ENCODE data around the gene RBFOX1. TPM values are rescaled to one million over a fixed set of nuclear protein-coding genes. Genes with fewer than 3 reads are reported as not detected.

RBFOX1 gene
- polyA plus RNA-seq, 1 of the 3 experiments (the other 2 are of a cell fraction): not detected

DNA sequence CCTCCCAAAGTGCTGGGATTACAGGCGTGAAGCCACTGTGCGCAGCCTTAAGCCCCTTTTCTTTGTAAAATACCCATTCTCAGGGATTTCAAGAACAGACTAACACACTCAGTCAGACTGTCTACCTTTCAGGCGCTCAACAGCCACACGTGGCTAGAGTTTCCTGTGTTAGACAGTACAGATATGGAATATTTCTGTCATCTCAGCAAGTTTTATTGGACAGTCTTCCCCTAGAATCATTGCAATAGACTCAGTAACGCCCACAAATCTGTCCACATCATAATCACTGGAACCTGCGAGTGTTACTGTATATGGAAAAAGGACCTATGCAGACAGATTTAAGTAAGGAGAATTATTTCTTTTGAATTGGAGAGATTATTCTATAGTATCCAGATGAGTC is 160.5 kb downstream of the RBFOX1 start:
- H3K4me3 ChIP-seq (ENCODE audit: low read depth in 2 of 2, low read length in 1 of 2): no peak overlapping the region
- no peaks in the 10 kb centered on the region for H4K20me1 ChIP-seq (ENCODE audit: insufficient read depth)
- no peaks in the 10 kb centered on the region for H3K9me2 ChIP-seq
- H2AFZ ChIP-seq (ENCODE audit: low read depth): no peak overlapping the region
- no peak overlapping the region for H3K4me2 ChIP-seq
- H3K79me2 ChIP-seq (ENCODE audit: insufficient read depth): no peaks in the 10 kb centered on the region
- CTCF ChIA-PET: no interaction called here
- WGBS (ENCODE audit: low lambda C conversion rate): 29% methylated on average over 6 of the region's 6 CpGs
- no peaks in the 10 kb centered on the region for H3F3A ChIP-seq (replicated peaks; ENCODE audit: insufficient read depth)
- TF ChIP-seq JUND (IDR thresholded peaks at IDR 0.05): no peak
- TF ChIP-seq SMC3 (IDR thresholded peaks at IDR 0.05; ENCODE audit: low read depth, low read length): no peak
- no peak overlapping the region for H3K27ac ChIP-seq (ENCODE audit: low read depth in 2 of 2, low read length in 1 of 2)
- H3K4me1 ChIP-seq (ENCODE audit: control insufficient read depth in 1 of 2, insufficient read depth in 2 of 2, low read depth in 1 of 2, low read length in 1 of 2): no peaks in the 10 kb centered on the region
- POLR2A ChIA-PET: no interaction called here
- no peaks in the 10 kb centered on the region for H3K9me3 ChIP-seq
- DNase-seq: no peak
- no peak overlapping the region for H3K9ac ChIP-seq
- no peaks in the 10 kb centered on the region for H3K27me3 ChIP-seq (ENCODE audit: insufficient read depth)
- H3K36me3 ChIP-seq (replicated peaks in 1 of 2; ENCODE audit: control insufficient read depth in 1 of 2, insufficient read depth in 2 of 2, low read length in 1 of 2): no peaks in the 10 kb centered on the region

- no peaks in the 10 kb centered on the region for H4K20me1 ChIP-seq (ENCODE audit: insufficient read depth)
- no peaks in the 10 kb centered on the region for H3F3A ChIP-seq (replicated peaks; ENCODE audit: insufficient read depth)
- ChIA-PET POLR2A (interaction anchor here (0.6 kb wide), 1 partner anchor 441 kb away, joined by 4 read pairs; no protein-coding TSS in a partner anchor), CTCF (no interaction called here)
- no peak overlapping the region for H3K4me2 ChIP-seq
- no peaks in the 10 kb centered on the region for H3K36me3 ChIP-seq (replicated peaks in 1 of 2; ENCODE audit: control insufficient read depth in 1 of 2, insufficient read depth in 2 of 2, low read length in 1 of 2)
- DNase-seq: no peak
- H3K4me1 ChIP-seq (ENCODE audit: control insufficient read depth in 1 of 2, insufficient read depth in 2 of 2, low read depth in 1 of 2, low read length in 1 of 2): no peaks in the 10 kb centered on the region
- H3K9me2 ChIP-seq: no peaks in the 10 kb centered on the region
- no peaks in the 10 kb centered on the region for H3K79me2 ChIP-seq (ENCODE audit: insufficient read depth)
- no peak overlapping the region for H3K27ac ChIP-seq (ENCODE audit: low read depth in 2 of 2, low read length in 1 of 2)
- no peaks in the 10 kb centered on the region for H3K9me3 ChIP-seq
- no peak overlapping the region for H3K4me3 ChIP-seq (ENCODE audit: low read depth in 2 of 2, low read length in 1 of 2)
- H3K9ac ChIP-seq: no peak overlapping the region
- no peak for TF ChIP-seq EZH2phosphoT487 (IDR thresholded peaks at IDR 0.05; ENCODE audit: borderline replicate concordance, low read depth)
- TF ChIP-seq SMC3 (IDR thresholded peaks at IDR 0.05; ENCODE audit: low read depth, low read length): no peak
- no peak for TF ChIP-seq EP300 (IDR thresholded peaks at IDR 0.05; ENCODE audit: borderline replicate concordance in 1 of 2, low read depth in 1 of 2, low read length in 1 of 2)
- no peak for TF ChIP-seq NRF1 (IDR thresholded peaks at IDR 0.05; ENCODE audit: low read depth, low read length)
- TF ChIP-seq TEAD4 (IDR thresholded peaks at IDR 0.05; ENCODE audit: borderline replicate concordance, insufficient read depth): no peak
- no peak for TF ChIP-seq PBX3 (IDR thresholded peaks at IDR 0.05)
- TF ChIP-seq POLR2AphosphoS5 (IDR thresholded peaks at IDR 0.05; ENCODE audit: low read depth, low read length): no peak
- no peak for TF ChIP-seq YY1 (IDR thresholded peaks at IDR 0.05; ENCODE audit: low read depth)
- 5% methylated on average over 4 of the region's 4 CpGs for WGBS (ENCODE audit: low lambda C conversion rate)
- H3K27me3 ChIP-seq (ENCODE audit: insufficient read depth): no peaks in the 10 kb centered on the region
- H2AFZ ChIP-seq (ENCODE audit: low read depth): no peak overlapping the region
Observed at GRCh38 chr16:7497691-7498090, 165.0 kb downstream of the RBFOX1 start.

- Histone ChIP-seq H3K4me1 (ENCODE audit: control insufficient read depth in 1 of 2, insufficient read depth in 2 of 2, low read depth in 1 of 2, low read length in 1 of 2) (no peaks in the 10 kb centered on the region), H4K20me1 (ENCODE audit: insufficient read depth) (no peaks in the 10 kb centered on the region), H3K9me3 (no peaks in the 10 kb centered on the region), H3K9me2 (no peaks in the 10 kb centered on the region), H3F3A (replicated peaks; ENCODE audit: insufficient read depth) (no peaks in the 10 kb centered on the region), H3K79me2 (ENCODE audit: insufficient read depth) (no peaks in the 10 kb centered on the region), H3K27me3 (ENCODE audit: insufficient read depth) (no peaks in the 10 kb centered on the region), H3K4me2 (no peak overlapping the region), H2AFZ (ENCODE audit: low read depth) (no peak overlapping the region), H3K9ac (no peak overlapping the region), H3K4me3 (ENCODE audit: low read depth in 2 of 2, low read length in 1 of 2) (no peak overlapping the region), H3K36me3 (replicated peaks in 1 of 2; ENCODE audit: control insufficient read depth in 1 of 2, insufficient read depth in 2 of 2, low read length in 1 of 2) (no peaks in the 10 kb centered on the region), H3K27ac (ENCODE audit: low read depth in 2 of 2, low read length in 1 of 2) (no peak overlapping the region)
- ChIA-PET POLR2A (no interaction called here), CTCF (no interaction called here)
- no peak for DNase-seq
- 23% methylated on average over 5 of the region's 5 CpGs for WGBS (ENCODE audit: low lambda C conversion rate)
- TF ChIP-seq SMC3 (IDR thresholded peaks at IDR 0.05; ENCODE audit: low read depth, low read length): no peak
- no peak for TF ChIP-seq CHD2 (IDR thresholded peaks at IDR 0.05; ENCODE audit: low read length, partially characterized antibody)
- TF ChIP-seq EP300 (IDR thresholded peaks at IDR 0.05; ENCODE audit: borderline replicate concordance in 1 of 2, low read depth in 1 of 2, low read length in 1 of 2): no peak
- TF ChIP-seq NFIC (IDR thresholded peaks at IDR 0.05; ENCODE audit: borderline replicate concordance): no peak
- TF ChIP-seq, protein P1, sequence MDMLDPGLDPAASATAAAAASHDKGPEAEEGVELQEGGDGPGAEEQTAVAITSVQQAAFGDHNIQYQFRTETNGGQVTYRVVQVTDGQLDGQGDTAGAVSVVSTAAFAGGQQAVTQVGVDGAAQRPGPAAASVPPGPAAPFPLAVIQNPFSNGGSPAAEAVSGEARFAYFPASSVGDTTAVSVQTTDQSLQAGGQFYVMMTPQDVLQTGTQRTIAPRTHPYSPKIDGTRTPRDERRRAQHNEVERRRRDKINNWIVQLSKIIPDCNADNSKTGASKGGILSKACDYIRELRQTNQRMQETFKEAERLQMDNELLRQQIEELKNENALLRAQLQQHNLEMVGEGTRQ (IDR thresholded peaks at IDR 0.05; ENCODE audit: borderline replicate concordance, low read depth, low read length): no peak
- TF ChIP-seq PBX3 (IDR thresholded peaks at IDR 0.05): no peak
- TF ChIP-seq REST (IDR thresholded peaks at IDR 0.05; ENCODE audit: low read depth, low read length): no peak
- no peak for TF ChIP-seq FOXM1 (IDR thresholded peaks at IDR 0.05; ENCODE audit: low read depth)
Observed at GRCh38 chr16:7501868-7502267, 169.2 kb downstream of the RBFOX1 start.

All from SK-N-SH (cell line).